ENCODE data around the gene SPATA4. TPM values are rescaled to one million over a fixed set of nuclear protein-coding genes. Genes with fewer than 3 reads are reported as not detected.

SPATA4 gene
- total RNA-seq, 2 donors from 2014 or later: not detected

- no peaks in the 10 kb centered on the region for H3K36me3 ChIP-seq
- DNase-seq (ENCODE audit: low spot score): no peak
- no peak overlapping the region for H3K27ac ChIP-seq
- H3K27me3 ChIP-seq (replicated peaks; ENCODE audit: insufficient read depth): no peaks in the 10 kb centered on the region
- no peak for ATAC-seq (ENCODE audit: insufficient number of reproducible peaks, low FRiP score, low read depth)
- H3K4me3 ChIP-seq: no peak overlapping the region
- no peaks in the 10 kb centered on the region for H3K9me3 ChIP-seq
- TF ChIP-seq CTCF (IDR thresholded peaks at IDR 0.05): no peak
- no peaks in the 10 kb centered on the region for H3K4me1 ChIP-seq (ENCODE audit: control insufficient read depth in 1 of 2, low read depth in 2 of 2)
These were observed 12.5 kb upstream of the SPATA4 start for GRCh38 chr4:176207839-176208238.

- no peaks in the 10 kb centered on the region for H3K4me1 ChIP-seq (ENCODE audit: control insufficient read depth in 1 of 2, low read depth in 2 of 2)
- DNase-seq (ENCODE audit: low spot score) (no peak), ATAC-seq (ENCODE audit: insufficient number of reproducible peaks, low FRiP score, low read depth) (no peak)
- no peak overlapping the region for H3K4me3 ChIP-seq
- H3K36me3 ChIP-seq: no peaks in the 10 kb centered on the region
- no peaks in the 10 kb centered on the region for H3K9me3 ChIP-seq
- TF ChIP-seq CTCF (IDR thresholded peaks at IDR 0.05): no peak
- no peak overlapping the region for H3K27ac ChIP-seq
- no peaks in the 10 kb centered on the region for H3K27me3 ChIP-seq (replicated peaks; ENCODE audit: insufficient read depth)
These were observed 9.9 kb upstream of the SPATA4 start for GRCh38 chr4:176205299-176205698.

GRCh38 chr4:176198316-176198903 is 3.0 kb upstream of the SPATA4 start:
- Histone ChIP-seq H3K36me3 (no peaks in the 10 kb centered on the region), H3K27me3 (replicated peaks; ENCODE audit: insufficient read depth) (no peaks in the 10 kb centered on the region), H3K4me3 (no peak overlapping the region), H3K4me1 (ENCODE audit: control insufficient read depth in 1 of 2, low read depth in 2 of 2) (peaks cover 0 to 9% of the 10 kb centered on the region in 2 donors), H3K9me3 (no peaks in the 10 kb centered on the region), H3K27ac (no peak overlapping the region)
- no peak for TF ChIP-seq CTCF (IDR thresholded peaks at IDR 0.05)
- ATAC-seq (ENCODE audit: insufficient number of reproducible peaks, low FRiP score, low read depth): no peak
- no peak for DNase-seq (ENCODE audit: low spot score)

- Histone ChIP-seq H3K36me3 (no peaks in the 10 kb centered on the region), H3K27ac (no peak overlapping the region), H3K27me3 (replicated peaks; ENCODE audit: insufficient read depth) (no peaks in the 10 kb centered on the region), H3K4me3 (no peak overlapping the region), H3K4me1 (ENCODE audit: control insufficient read depth in 1 of 2, low read depth in 2 of 2) (peaks cover 0 to 9% of the 10 kb centered on the region in 2 donors), H3K9me3 (no peaks in the 10 kb centered on the region)
- DNase-seq (ENCODE audit: low spot score) (no peak), ATAC-seq (ENCODE audit: insufficient number of reproducible peaks, low FRiP score, low read depth) (no peak)
- TF ChIP-seq CTCF (IDR thresholded peaks at IDR 0.05): no peak
These were observed 1.4 kb downstream of the SPATA4 start for GRCh38 chr4:176193938-176194337.

GRCh38 chr4:176193126-176193525 is 2.3 kb downstream of the SPATA4 start:
- Histone ChIP-seq H3K27ac (no peak overlapping the region), H3K9me3 (no peaks in the 10 kb centered on the region), H3K4me1 (ENCODE audit: control insufficient read depth in 1 of 2, low read depth in 2 of 2) (peaks cover 0 to 9% of the 10 kb centered on the region in 2 donors), H3K36me3 (no peaks in the 10 kb centered on the region), H3K27me3 (replicated peaks; ENCODE audit: insufficient read depth) (no peaks in the 10 kb centered on the region), H3K4me3 (no peak overlapping the region)
- DNase-seq (ENCODE audit: low spot score) (no peak), ATAC-seq (ENCODE audit: insufficient number of reproducible peaks, low FRiP score, low read depth) (no peak)
- TF ChIP-seq CTCF (IDR thresholded peaks at IDR 0.05): no peak
